Activated CD8-positive, alpha-beta memory T cell treated with anti-CD3 and anti-CD28 coated beads, Interleukin-2, amount 50 U/mL, for 24 hours (primary cell): ENCODE results near the gene TANGO2.

Source experiments
- DNase-seq: peaks from one replicate; pipeline ENCODE4 v3.0.0-alpha.2; 2020; ENCODE audit errors: extremely low read depth

The TANGO2 gene

DNA sequence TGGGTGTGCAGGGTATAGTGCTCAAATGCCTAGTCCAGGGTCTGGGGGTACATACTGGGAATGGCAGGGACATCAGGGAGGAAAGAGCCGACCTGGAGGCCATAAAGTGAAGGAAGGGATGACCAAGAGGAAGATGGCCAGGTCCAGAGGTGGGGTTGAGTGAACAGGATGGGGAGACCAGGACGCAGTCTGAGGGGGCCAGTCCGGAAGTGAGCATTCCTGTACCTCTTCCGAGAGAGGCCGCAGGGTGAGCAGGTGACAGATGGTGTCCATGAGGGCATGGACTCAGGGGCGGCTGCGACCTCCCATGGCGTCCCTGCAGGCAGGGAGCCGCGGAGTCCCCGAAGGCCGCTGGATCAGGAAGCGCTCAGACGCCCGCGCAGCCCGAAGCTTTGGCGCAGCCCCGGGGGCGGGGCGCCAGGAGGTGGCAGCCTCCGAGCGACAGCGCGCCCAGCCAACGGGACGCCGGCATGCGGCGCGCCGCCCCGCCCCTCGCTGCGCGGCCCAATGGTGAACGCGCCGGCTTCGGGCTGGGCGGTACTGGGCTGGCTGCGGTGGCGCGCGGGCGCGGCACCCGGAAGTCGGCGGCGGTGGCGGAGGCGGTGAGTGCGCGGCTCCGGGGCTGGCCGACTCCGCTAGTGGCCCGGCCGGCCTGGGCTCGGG lies at the start of gene TANGO2:
Gene TANGO2, plus strand, starts transcription at position 578 of the 663 bp plus-strand sequence. CDS start 15,689 bp downstream, outside the sequence.
- DNase-seq = peak; percentile 48

- no peak for DNase-seq
Observed at GRCh38 chr22:19971276-19972124, 49.4 kb upstream of the TANGO2 start.

DNA sequence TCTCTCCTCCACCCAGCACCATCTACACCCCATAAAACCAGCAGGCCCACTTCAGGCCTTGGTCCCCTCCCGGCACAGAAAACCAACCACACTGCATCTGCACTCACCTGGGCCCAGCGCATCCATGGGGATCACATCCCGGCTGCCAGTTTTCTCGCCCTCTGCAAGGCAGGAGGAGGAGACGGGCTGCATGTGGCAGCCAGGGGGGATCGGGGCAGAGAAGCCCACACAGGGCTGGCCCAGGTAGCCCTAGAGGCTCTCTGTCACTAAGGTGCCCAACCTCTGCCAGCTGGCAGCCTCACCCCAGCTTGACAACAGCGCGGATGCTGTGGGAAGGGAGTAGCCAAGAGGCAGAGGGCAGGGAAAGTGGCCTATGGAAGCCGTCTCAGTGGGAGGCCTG lies 48.7 kb upstream of the TANGO2 start:
- no peak for DNase-seq

DNA sequence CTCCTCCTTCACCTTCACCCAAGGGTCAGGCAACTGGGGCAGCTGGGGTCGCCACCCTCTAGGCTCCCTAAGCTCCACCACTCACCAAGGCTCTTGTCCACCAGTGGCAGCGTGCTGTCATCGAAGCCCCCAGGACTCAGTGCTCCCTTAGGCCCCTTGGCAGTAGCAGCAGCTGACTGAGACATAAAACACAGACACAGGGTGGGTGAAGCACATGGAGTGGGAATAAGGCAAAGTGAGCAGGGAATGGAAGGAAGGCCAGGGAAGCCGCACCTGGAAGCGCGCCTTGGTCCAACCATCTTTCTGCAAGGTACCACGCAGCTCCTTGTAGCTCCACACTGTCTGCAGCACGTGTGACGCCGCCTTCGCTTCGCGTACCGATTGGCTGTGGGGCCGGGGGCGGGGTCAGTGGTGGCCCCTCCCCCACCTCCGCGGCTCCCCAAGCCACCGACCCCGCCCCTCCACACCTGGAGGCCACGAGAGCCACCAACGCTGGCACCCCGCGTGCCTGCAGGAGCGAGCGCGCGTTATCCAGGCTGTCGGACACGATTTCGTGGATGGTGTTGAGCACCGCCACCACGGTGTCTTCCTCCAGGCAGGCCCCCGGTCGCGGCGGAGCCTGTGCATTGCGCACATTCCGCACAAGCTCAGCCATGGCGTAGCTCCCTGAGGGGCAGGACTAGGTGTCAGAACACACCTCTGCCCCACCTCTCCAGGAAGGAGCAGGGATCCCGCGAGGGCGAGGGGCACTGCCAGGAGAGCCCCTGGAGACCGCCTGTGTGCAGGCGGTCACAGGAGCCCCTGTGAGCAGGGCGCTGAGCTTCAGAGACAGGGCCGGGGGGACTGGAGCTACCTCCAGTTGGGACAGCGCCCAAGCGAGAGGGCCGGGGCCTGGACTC lies 48.0 kb upstream of the TANGO2 start:
- DNase-seq = no peak

DNA sequence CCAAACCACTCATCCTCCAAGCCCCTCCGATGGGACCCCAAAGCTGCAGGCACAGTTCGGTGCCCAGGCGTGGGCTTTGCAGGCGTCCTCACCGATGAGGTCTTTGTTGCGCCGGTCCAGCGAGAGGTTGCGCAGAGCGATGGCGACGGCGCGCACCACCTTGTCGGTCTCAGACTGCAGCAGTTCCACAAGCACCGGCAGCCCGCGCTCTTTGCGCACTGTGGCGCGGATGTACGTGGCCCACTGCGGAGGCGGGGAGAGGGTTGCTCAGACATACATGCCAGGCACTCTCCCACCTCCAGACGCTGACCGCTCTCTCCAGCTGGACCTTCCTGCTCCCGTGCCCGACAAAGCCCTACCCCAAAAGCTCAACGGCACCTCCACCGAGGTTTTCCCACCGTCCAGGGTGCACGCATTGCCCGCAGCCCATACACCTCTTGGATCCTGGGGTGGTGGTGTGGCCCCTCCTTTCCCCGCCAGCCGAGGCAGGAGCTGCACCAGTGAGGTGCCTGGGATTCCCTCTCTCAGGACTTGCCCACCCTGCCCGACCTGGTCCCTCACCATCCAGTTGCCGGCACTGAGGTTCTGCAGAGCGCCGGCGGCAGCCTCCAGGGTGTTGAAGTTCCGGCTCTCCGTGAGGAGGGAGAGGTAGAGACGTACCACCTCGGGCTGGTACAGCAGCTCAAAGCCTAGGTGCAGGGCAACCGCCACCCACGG lies 47.2 kb upstream of the TANGO2 start:
- DNase-seq = no peak

DNA sequence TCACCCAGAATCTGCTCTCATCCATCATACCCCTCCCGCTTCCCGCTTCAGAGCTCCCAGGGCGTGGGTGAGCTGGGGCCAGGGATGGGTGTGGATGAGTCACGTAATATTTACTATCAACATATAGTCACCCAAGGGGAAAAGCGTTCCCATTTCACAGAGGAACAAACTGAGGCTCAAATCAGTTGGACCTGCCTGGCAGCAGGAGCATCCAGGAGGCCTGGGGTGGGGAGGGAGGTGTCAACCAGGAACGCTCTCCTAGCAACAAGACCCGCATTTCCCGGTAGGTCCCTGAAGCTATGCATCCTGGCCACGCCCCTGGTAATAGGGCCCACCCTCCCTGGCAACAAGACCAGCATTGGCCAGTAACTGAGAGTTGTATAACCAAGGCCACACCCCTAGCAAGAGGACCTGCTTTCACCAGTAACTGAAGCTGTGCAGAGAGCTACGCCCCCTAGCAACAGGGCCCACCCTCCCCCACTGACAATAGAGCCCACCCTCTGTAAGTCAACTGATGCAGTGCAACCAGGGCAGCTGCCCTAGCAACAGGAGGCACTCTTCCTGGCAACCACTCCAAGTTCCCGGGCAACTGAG lies 46.5 kb upstream of the TANGO2 start:
- no peak for DNase-seq

- no peak for DNase-seq
Observed at GRCh38 chr22:19974935-19975706, 45.8 kb upstream of the TANGO2 start.

DNA sequence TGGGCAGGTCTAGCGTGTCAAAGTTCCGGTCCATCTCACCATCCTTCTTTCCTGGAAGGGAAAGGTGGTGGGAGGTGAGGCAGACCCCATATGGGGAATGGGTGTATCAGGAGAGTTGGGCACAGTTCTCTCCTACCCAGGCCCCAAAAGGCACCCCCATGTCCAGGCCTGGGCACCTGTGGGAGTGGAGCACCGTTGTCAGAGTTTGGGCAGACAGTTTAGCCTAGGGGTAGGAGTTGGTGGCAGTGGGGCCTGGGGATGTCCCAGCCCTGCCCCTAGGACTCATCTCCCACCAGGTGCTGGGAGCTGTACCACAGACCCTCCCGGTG lies 45.2 kb upstream of the TANGO2 start:
- no peak for DNase-seq

DNA sequence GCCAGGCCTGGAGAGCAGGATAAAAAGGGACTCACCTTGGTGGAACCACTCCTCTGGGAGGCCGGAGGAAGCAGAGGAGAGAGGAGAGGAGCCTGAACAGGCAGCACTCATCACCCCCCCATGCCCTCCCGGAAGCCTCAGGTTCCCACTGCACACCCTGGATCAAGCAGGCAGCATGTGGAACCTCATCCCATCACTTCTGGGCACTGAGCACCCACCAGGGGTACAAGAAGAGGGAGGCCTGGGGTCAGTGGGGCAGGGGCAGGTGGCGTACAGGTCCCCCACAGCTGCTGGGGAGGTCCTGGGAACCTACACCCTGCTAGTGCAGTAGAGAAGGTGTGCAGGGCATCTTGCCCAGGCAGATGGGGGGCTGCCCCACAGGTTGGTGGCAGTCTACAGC lies 44.2 kb upstream of the TANGO2 start:
- no peak for DNase-seq

- no peak for DNase-seq
Observed at GRCh38 chr22:19977296-19978243, 43.3 kb upstream of the TANGO2 start.

DNA sequence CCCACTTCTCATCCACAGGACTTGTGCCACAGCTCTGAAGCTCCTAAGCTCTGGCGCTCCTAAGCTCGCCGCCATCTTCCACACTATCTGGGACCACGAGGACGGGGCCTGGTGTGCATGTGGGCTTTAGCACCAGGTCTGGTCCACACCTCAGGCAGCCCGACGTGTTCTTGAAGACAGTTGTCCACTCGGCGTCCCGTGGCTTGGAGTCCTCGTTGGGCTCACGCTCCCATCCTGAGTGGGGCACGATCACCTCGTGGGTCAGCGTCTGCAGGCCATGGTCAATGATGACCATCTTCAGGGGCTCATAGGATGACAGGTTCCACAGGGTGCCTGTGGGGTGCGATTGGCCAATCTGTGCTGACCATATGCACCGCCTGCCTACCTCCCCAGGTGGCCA lies 42.2 kb upstream of the TANGO2 start:
- DNase-seq = no peak

- no peak for DNase-seq
Observed at GRCh38 chr22:19979712-19980493, 41.0 kb upstream of the TANGO2 start.

GRCh38 chr22:19980766-19981165 lies 40.1 kb upstream of the TANGO2 start:
- no peak for DNase-seq

DNA sequence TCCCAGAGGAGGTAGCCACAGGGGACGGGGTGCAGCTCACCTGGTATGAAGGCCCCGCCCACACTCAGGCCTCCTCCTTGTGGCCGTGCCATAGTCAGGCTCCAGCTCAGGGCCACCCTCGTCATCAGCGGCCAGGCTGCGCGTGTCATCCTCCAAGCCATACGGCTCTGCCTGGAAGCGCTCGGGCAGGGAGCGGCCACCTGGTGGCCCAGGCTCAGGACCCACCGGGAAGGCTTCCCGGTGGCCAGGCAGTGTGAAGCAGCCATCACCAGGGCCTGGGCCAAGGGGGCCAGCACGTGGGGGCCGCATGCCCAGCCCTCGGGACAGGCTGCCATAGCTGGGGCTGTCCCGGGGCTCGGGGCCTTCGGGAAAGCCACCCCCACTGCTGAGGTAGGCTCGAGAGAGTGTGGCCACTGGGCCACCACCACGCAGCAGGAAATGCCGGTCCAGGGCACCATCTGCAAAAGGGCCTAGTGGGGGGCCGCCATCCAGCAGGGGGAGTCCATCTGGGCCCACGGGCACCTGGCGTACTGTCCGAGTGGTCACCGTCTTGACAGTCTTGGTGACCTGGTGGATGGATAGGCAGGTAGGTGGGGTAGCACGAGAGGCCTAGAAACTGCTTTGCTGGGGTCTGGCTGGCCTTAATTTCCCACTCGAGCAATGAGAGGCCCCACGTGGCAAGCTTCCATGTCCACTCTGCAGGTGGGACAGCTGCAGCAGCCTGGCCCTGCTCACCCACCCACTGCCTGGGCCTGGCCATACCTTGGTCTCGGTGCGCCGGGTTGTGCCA lies 39.5 kb upstream of the TANGO2 start:
- no peak for DNase-seq

DNA sequence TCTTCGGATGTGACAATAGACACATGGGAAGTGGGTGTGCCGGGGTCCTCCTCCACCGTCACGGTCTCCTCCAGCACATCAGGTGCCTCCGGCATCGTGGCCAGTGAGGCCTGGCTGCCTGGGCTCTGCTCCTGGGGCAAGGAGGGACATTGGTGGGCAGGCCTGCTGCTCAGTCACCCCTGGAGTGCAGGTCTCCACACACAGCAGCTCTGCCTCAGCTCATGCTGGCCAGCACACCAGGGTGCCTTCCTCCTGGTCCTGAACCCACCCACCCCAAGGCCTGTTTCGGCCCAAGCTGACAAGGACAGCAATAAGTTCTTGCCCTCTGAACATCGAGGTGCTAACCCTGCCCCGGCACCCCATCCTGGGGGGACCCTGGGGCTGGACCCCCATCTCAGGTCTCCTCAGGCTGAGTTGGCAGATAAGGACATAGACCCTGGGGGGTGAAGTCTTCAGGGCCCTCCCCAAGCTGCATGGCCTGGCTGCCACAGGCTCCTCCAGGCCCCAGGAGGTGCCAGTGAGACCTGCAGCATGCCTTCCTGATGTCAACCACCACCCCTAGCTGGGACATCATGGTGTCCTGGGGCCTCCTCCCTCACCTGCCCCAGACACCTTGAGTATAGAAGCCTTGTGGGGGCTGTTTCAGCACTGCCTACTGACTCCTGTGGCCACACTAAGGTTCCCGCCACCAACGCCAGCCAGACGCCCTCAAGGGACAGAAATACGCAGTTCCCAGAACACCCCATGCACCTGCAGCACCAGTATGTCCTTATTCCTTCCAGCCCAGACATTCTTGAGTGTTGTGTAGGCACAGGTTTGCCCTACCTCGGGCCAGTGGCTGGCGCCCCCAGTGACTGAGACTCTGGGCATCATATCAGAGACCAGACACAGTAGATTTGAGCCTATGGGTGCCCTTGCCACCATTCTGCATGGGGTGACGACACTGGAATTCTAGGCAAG lies 38.7 kb upstream of the TANGO2 start:
- no peak for DNase-seq

DNA sequence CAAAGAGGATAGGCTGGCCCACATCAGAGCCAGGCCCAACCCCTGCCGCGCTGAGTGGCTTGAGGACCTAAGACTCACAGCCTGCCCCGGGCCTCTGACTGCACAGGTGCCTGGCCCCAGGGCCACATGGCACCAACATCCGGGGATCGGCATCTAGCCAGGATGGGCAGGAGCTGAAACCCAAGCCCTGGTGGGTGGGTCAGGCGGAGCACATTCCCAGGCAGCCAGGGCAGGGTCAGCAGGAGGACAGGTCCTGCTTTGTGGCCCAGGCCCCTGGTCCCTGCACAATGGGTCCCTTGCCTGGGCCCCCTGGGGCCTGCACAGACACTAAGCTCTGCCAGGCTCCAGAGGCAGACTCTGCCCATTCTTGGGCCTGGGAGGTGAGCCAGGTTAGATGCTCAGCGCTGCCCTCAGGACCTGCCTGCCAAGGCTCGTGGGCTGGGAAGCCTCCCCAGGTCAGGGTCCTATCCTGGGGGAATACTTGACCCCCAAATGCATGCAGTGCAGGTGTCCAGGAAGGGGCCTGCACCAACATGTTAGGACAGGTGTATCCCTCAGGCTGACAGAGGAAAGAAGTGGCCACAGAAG lies 37.8 kb upstream of the TANGO2 start:
- DNase-seq = no peak
